Suprapubic skin (tissue), 4 donors: ENCODE results near the gene CTU1.

Experiments used
- CTCF ChIP-seq, 2 donors: fragments of 200-600 bp in 1 of 2; fragments of 450-650 bp in 1 of 2; sonication (generic) in 1 of 2; IDR thresholded peaks; one replicate each; pipeline ENCODE4 v1.5.1; 2016 to 2019; ENCODE audit warnings: antibody characterized with exemption in 2 of 2, mild to moderate bottlenecking in 1 of 2, moderate library complexity in 1 of 2
- EP300 ChIP-seq: sonication (generic); formaldehyde crosslinking; IDR thresholded peaks from one replicate; pipeline ENCODE4 v1.6.1; 2017; ENCODE audit warnings: antibody characterized with exemption
- POLR2A ChIP-seq, 2 donors: fragments of 450-650 bp; IDR thresholded peaks; one replicate each; pipeline ENCODE4 v1.6.1; 2017; ENCODE audit warnings: antibody characterized with exemption in 2 of 2, mild to moderate bottlenecking in 2 of 2, moderate library complexity in 2 of 2
- POLR2AphosphoS5 ChIP-seq, 3 donors: sonication (generic); formaldehyde crosslinking; IDR thresholded peaks; one replicate each; pipeline ENCODE4 v1.6.1; 2017; ENCODE audit warnings: antibody characterized with exemption in 3 of 3

DNA sequence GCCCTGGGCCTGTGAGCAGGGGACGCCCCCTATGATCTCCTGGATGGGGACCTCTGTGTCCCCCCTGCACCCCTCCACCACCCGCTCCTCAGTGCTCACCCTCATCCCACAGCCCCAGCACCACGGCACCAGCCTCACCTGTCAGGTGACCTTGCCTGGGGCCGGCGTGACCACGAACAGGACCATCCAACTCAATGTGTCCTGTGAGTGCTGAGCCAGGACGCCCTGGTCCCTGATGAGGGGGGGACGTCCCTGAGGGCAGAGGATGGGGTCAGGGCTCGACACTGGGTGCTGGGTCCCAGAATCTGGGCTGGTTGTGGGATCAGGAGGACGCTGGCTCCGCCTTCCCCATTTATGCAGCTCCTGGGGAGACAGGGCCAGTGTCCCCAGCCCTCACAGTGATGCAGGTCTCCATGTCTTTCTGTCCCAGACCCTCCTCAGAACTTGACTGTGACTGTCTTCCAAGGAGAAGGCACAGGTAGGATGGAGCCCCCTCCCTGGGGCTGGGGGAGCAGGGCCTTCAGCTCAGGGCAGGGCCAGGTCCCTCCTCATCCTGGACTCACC is 36.4 kb upstream of the CTU1 start:
- TF ChIP-seq CTCF (IDR thresholded peaks at IDR 0.05) (no peak), POLR2A (IDR thresholded peaks at IDR 0.05) (no peak), POLR2AphosphoS5 (IDR thresholded peaks at IDR 0.05) (no peak), EP300 (no peak)
